ENCODE results near the gene SLC22A1.

The SLC22A1 gene

GRCh38 chr6:160203953-160204352 lies 82.3 kb downstream of the SLC22A1 start:
- no peak for DNase-seq (ENCODE audit: low read depth)
- TF ChIP-seq CTCF (IDR thresholded peaks at IDR 0.05; ENCODE audit: low read depth, low read length, missing control alignments): no peak
- no peak overlapping the region for H3K4me3 ChIP-seq (ENCODE audit: low read depth, low read length)
- in situ Hi-C loops (cut with HindIII; ENCODE audit: low sequenced_read_pairs): no loop called here

- in situ Hi-C loops (cut with HindIII; ENCODE audit: low sequenced_read_pairs): no loop called here
- no peak overlapping the region for H3K4me3 ChIP-seq (ENCODE audit: low read depth, low read length)
- no peak for DNase-seq (ENCODE audit: low read depth)
- TF ChIP-seq CTCF (IDR thresholded peaks at IDR 0.05; ENCODE audit: low read depth, low read length, missing control alignments): no peak
Measured at GRCh38 chr6:160204710-160205109, 83.1 kb downstream of the SLC22A1 start.

GRCh38 chr6:160207618-160208017 lies 86.0 kb downstream of the SLC22A1 start:
- no peak for DNase-seq (ENCODE audit: low read depth)
- no peak for TF ChIP-seq CTCF (IDR thresholded peaks at IDR 0.05; ENCODE audit: low read depth, low read length, missing control alignments)
- no peak overlapping the region for H3K4me3 ChIP-seq (ENCODE audit: low read depth, low read length)
- in situ Hi-C loops (cut with HindIII; ENCODE audit: low sequenced_read_pairs): no loop called here

Data from astrocyte of the cerebellum (primary cell).